Neutrophil (primary cell): ENCODE measurements around the gene LAMTOR3.

Experiments used
- H3K27ac ChIP-seq: fragments of 200-600 bp; sonication (generic); 2 replicates; pipeline ENCODE4 v1.5.1; 2016; ENCODE audit warnings: mild to moderate bottlenecking, moderate library complexity
- H3K27me3 ChIP-seq: fragments of 200-600 bp; sonication (generic); 2 replicates; pipeline ENCODE4 v1.6.0; 2016; ENCODE audit warnings: mild to moderate bottlenecking
- H3K36me3 ChIP-seq: fragments of 200-600 bp; sonication (generic); 2 replicates; pipeline ENCODE4 v1.5.1; 2017
- H3K4me1 ChIP-seq, 2 experiments: fragments of 200-600 bp in 1 of 2; sonication (generic) in 1 of 2; 1 replicate in 1 of 2; 2 replicates in 1 of 2; pipeline versions ENCODE4 v1.5.1 to v1.6.1; 2013 to 2016; ENCODE audit warnings: low read depth in 1 of 2, low read length in 1 of 2, mild to moderate bottlenecking in 1 of 2, moderate library complexity in 1 of 2; ENCODE audit not compliant: control insufficient read depth in 1 of 2, insufficient read depth in 1 of 2
- H3K4me3 ChIP-seq, 2 experiments: fragments of 200-600 bp in 1 of 2; sonication (generic) in 1 of 2; 1 replicate in 1 of 2; 2 replicates in 1 of 2; pipeline ENCODE4 v1.5.1; 2013 to 2016; ENCODE audit warnings: low read depth in 1 of 2, low read length in 1 of 2, mild to moderate bottlenecking in 1 of 2, moderate library complexity in 1 of 2
- H3K9me3 ChIP-seq: fragments of 200-600 bp; sonication (generic); 2 replicates; pipeline ENCODE4 v1.5.1; 2016
- CTCF ChIP-seq: fragments of 200-600 bp; sonication (generic); IDR thresholded peaks from 2 replicates; pipeline ENCODE4 v1.5.1; 2016; ENCODE audit warnings: antibody characterized with exemption

Gene LAMTOR3

GRCh38 chr4:99879458-99879857, 14.8 kb downstream of the LAMTOR3 start:
- peaks cover 7 to 8% of the 10 kb centered on the region in 2 experiments for H3K4me1 ChIP-seq
- H3K36me3 ChIP-seq, result peaks cover 81% of the 10 kb centered on the region
- no peak for TF ChIP-seq CTCF

GRCh38 chr4:99878604-99879003, 15.6 kb downstream of the LAMTOR3 start:
- H3K36me3 ChIP-seq, result peaks cover 83% of the 10 kb centered on the region
- H3K4me3 ChIP-seq, result no peak overlapping the region
- no peak for TF ChIP-seq CTCF
- no peaks in the 10 kb centered on the region for H3K27me3 ChIP-seq
- H3K27ac ChIP-seq, result no peak overlapping the region
- peaks cover 7 to 8% of the 10 kb centered on the region in 2 experiments for H3K4me1 ChIP-seq
- no peaks in the 10 kb centered on the region for H3K9me3 ChIP-seq

More at GRCh38 chr4:99879458-99879857, 14.8 kb downstream of the LAMTOR3 start:
- Histone ChIP-seq H3K27me3 (no peaks in the 10 kb centered on the region), H3K4me3 (no peak overlapping the region), H3K9me3 (no peaks in the 10 kb centered on the region), H3K27ac (no peak overlapping the region)

- Histone ChIP-seq H3K36me3 (peaks cover 82% of the 10 kb centered on the region), H3K4me1 (peaks cover 7 to 8% of the 10 kb centered on the region in 2 experiments), H3K27me3 (no peaks in the 10 kb centered on the region), H3K4me3 (no peak overlapping the region), H3K9me3 (no peaks in the 10 kb centered on the region), H3K27ac (no peak overlapping the region)
- no peak for TF ChIP-seq CTCF
Observed at GRCh38 chr4:99876946-99877345, 17.3 kb downstream of the LAMTOR3 start.

DNA sequence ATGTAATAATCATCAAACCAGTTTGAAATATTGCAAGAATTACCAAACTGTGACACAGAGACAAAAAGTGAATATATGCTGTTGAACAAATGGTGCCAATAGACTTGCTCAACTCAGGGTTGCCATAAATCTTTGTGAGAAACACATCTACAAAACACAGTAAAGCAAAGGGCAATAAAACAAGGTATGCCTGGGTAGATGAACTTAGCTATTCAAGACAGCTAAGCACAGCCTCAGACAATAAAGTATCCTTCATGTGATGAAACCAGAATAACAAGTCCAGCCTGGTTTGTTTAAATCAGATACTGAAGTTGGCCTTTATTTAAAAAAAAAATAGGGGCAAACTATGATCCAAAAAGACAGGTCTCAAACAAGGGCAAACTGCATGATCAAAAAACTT, 19.2 kb downstream of the LAMTOR3 start:
- Histone ChIP-seq H3K4me1 (peaks cover 7 to 8% of the 10 kb centered on the region in 2 experiments), H3K9me3 (no peaks in the 10 kb centered on the region), H3K27ac (no peak overlapping the region), H3K27me3 (no peaks in the 10 kb centered on the region), H3K4me3 (no peak overlapping the region), H3K36me3 (peaks cover 74% of the 10 kb centered on the region)
- no peak for TF ChIP-seq CTCF

GRCh38 chr4:99872570-99872969, 21.7 kb downstream of the LAMTOR3 start:
- H3K27me3 ChIP-seq, result no peaks in the 10 kb centered on the region
- no peaks in the 10 kb centered on the region for H3K4me1 ChIP-seq
- H3K9me3 ChIP-seq, result no peaks in the 10 kb centered on the region
- no peak for TF ChIP-seq CTCF
- H3K36me3 ChIP-seq, result peaks cover 74% of the 10 kb centered on the region
- H3K4me3 ChIP-seq, result no peak overlapping the region
- no peak overlapping the region for H3K27ac ChIP-seq

- TF ChIP-seq CTCF, result no peak
- H3K27me3 ChIP-seq, result no peaks in the 10 kb centered on the region
- H3K4me1 ChIP-seq, result no peaks in the 10 kb centered on the region
- H3K36me3 ChIP-seq, result peaks cover 81% of the 10 kb centered on the region
- no peaks in the 10 kb centered on the region for H3K9me3 ChIP-seq
- no peak overlapping the region for H3K27ac ChIP-seq
- H3K4me3 ChIP-seq, result no peak overlapping the region
Observed at GRCh38 chr4:99868126-99868596, 26.1 kb downstream of the LAMTOR3 start.
